GM13976 (cell line): ENCODE results near the gene CLDND2.
A peak's percentile ranks its signal among the peaks of the same experiment; 100 is the strongest.

ENCODE experiments used
- DNase-seq: peaks from one replicate; pipeline ENCODE4 v3.0.0; 2012; ENCODE audit warnings: low spot score
- in situ Hi-C: fragments of 300-500 bp; cut with MboI; formaldehyde crosslinking; loops from one replicate; pipeline ENCODE4 v1.12.0; 2022; ENCODE audit warnings: low sequenced_read_pairs, mixed read lengths, inconsistent platforms; ENCODE audit not compliant: unreplicated experiment
- TF ChIP-seq, protein P1 (sequence below): IDR thresholded peaks from 2 replicates; pipeline ENCODE4 v1.5.1; 2012; ENCODE audit warnings: borderline replicate concordance, mild to moderate bottlenecking; ENCODE audit not compliant: insufficient read depth; ENCODE audit errors: extremely low read depth, missing control alignments, control extremely low read depth

CLDND2 gene

DNA sequence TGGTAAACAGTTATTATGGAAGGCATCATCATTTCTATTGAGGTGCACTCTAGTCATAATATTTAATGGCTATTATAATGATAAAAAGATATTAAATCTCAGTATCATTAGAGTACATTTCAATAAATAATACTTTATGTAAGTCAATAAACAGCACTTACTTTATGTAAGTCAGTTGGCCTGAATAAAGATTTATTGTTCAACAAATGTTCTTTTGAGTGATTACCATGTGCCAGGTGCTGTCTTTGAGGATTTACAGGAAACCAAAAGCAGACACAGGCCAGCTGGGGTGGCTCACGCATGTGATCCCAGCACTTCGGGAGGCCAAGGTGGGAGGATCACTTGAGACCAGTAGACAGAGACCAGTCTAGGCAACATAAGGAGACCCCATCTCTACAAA lies 8.6 kb upstream of the CLDND2 start:
- TF ChIP-seq, protein P1, sequence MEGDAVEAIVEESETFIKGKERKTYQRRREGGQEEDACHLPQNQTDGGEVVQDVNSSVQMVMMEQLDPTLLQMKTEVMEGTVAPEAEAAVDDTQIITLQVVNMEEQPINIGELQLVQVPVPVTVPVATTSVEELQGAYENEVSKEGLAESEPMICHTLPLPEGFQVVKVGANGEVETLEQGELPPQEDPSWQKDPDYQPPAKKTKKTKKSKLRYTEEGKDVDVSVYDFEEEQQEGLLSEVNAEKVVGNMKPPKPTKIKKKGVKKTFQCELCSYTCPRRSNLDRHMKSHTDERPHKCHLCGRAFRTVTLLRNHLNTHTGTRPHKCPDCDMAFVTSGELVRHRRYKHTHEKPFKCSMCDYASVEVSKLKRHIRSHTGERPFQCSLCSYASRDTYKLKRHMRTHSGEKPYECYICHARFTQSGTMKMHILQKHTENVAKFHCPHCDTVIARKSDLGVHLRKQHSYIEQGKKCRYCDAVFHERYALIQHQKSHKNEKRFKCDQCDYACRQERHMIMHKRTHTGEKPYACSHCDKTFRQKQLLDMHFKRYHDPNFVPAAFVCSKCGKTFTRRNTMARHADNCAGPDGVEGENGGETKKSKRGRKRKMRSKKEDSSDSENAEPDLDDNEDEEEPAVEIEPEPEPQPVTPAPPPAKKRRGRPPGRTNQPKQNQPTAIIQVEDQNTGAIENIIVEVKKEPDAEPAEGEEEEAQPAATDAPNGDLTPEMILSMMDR = no peak
- in situ Hi-C loops = no loop called here
- no peak for DNase-seq

DNA sequence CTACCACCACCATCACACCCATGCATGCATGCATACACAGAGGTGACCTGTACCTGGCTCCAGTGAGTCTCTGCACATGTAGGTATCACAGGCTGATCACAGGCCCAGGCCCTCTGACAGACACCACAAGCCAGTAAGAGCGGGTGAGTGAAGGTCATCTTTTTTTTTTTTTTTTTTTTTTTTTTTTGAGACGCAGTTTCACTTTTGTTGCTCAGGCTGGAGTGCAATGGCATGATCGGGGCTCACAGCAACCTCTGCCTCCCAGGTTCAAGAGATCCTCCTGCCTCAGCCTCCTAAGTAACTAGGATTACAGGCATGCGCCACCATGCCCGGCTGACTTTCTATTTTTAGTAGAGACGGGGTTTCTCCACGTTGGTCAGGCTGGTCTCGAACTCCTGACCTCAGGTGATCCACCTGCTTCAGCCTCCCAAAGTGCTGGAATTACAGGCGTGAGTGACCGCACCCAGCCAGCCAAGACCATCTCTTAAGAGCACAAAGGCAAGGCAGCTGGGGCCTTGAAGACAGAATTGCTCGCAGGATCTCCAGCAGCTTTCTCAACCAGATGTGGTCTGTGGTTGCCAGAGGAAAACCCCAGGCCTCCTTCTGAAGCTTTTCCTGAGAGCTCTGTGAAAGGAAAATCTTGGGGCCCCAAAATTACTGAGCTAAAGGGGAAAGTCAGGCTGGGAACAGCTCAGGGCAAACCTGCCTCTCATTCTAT lies 6.9 kb upstream of the CLDND2 start:
- TF ChIP-seq, protein P1 = no peak
- in situ Hi-C loops = no loop called here
- no peak for DNase-seq

DNA sequence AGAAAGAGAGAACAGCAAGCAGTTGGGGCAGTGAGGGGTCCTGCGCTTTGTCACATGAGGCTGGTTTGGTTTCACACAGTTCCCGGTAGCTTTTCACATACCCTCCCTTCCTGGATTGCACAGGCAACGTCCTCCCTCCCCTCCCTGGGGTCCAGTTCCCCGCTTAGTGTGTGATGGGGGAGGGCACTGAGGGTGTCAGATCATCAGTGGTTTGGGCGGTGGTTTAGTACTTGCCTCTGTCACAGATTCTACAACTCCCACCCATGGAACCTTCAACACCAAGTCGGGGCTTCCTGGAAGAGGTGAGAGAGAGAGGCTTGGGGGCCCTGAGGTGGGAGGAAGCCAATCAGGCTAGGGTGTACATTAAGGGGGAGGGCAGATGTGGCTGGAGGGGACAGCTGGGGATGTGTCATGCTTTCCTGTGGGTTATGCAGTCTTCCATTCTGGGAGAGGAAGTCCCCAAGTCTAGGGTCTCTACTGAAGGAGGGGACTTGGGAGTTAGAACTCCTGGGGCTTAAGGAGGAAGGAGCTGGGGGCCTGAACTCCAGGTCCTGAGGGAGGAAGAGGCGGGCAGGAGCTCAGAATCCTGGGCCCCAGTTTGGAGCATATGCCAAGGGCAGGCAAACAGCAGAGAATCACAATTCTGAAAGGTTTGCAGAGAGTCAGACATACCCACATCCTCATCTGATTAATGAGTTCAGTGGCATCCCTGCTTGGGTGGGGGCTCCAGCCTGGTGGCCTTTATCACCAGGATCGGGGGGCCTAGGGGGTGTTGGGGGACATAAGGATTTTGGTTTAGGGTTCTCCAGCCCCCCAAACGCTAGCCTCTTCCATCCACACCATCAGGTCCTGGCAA lies 4.1 kb upstream of the CLDND2 start, which contains the start of gene NKG7:
TSS of gene NKG7 (minus strand) at position 6 of the 856 bp plus-strand sequence. CDS start 119 bp downstream, outside the sequence.
- peak; percentile 79 for DNase-seq
- TF ChIP-seq, protein P1 = no peak
- in situ Hi-C loops = no loop called here

GRCh38 chr19:51372021-51372648 lies 3.3 kb upstream of the CLDND2 start:
- in situ Hi-C loops = no loop called here
- DNase-seq = no peak
- TF ChIP-seq, protein P1 = no peak

DNA sequence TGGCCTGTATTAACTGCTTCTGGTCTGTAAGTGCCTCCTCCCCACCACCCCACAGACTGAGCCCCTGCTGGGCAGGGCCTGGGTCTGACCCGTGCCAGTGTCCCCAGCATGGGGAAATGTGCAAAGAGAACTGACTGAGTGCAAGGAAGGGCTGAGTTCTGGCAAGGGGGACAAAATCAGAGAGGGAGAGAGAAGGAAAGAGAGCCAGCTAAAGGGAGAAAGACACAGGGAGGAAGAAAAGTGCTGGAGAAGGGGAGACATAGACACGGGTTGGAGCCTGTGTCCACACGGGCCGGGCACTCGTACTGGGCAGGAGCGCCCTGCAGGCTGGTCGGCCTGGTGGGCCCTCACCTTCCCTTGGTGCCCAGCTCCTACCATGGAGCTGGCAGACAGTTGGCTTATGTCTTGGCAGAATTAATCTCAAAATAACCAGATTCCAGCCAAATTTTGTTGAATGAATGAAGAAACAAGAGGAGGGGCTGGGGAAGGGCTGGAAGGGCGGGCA lies 2.4 kb upstream of the CLDND2 start:
- no peak for DNase-seq
- TF ChIP-seq, protein P1 = no peak

DNA sequence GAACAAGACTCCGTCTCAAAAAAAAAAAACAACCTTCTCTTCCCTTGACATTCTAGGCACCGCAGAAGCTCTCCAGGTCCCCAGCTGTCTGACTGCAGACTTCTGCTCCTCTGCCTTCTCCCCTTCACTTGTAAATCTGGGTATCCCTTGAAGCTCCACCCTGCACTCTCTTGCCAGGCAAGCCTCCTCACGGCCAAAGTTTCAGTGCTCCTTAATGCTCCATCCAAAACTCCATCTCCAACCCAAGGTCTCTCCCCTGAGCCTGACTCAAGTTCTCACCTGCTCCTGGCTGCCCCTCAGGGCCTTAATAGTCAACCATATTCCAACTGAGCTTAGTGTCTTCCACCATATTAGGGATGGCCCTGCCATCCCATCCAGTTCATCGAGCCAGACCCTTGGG lies 1.4 kb upstream of the CLDND2 start:
- no peak for DNase-seq
- TF ChIP-seq, protein P1 = no peak
- in situ Hi-C loops = no loop called here

More for the DNA sequence above, 2.4 kb upstream of the CLDND2 start:
- in situ Hi-C loops = no loop called here
